ENCODE data around the gene POU2F1. TPM values are rescaled to one million over a fixed set of nuclear protein-coding genes. Genes with fewer than 3 reads are reported as not detected.

POU2F1 gene
- total RNA-seq, 1 donor from 2014 or later = 15.3 TPM

DNA sequence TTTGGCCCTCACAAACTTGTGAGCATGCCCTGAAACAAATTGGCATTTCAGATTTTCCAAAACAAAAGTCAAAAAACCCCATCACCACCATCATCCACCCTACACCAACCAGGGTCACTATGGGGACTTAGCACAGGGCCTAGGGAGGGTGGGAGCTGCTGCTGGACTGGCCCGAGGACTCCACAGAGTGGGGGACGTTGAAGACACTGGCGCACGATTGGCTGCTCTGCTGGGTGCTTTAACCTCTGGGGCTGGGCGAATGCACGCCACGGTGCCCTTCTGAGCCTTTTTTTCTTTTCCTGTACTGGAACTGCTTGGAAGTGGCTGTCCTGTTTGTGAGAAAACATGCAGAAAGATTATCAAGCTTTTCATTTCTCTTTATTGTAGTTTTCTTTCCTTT is 204.8 kb downstream of the POU2F1 start:
- no peaks in the 10 kb centered on the region for H3K9me3 Mint-ChIP-seq (ENCODE audit: unreplicated experiment)
- no peaks in the 10 kb centered on the region for H3K27me3 Mint-ChIP-seq (ENCODE audit: unreplicated experiment)
- H3K27ac Mint-ChIP-seq (ENCODE audit: unreplicated experiment) = no peak overlapping the region

DNA sequence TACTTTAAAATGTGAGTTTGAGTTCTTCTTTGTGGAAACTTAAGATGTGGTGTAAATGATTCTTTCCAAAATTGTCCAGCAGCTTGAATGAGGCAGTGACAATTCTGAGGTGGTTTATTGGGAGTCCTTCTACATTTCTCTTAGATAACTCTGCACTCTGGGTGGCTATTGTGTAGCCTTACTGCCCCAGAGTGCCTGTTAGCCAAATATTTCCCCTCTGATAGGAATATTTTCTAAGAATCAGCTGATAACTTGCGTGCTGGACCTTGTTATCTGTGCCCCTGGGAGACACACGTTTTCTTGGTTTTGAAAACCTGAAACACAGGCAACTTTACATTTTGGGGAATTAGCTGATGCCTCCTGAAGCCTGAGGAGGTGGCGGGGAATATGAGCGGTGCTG is 206.0 kb downstream of the POU2F1 start:
- H3K4me1 Mint-ChIP-seq (ENCODE audit: unreplicated experiment) = no peaks in the 10 kb centered on the region
- no peaks in the 10 kb centered on the region for H3K9me3 Mint-ChIP-seq (ENCODE audit: unreplicated experiment)
- no peak overlapping the region for H3K27ac Mint-ChIP-seq (ENCODE audit: unreplicated experiment)
- no peak overlapping the region for H3K4me3 Mint-ChIP-seq (ENCODE audit: unreplicated experiment)
- no peaks in the 10 kb centered on the region for H3K27me3 Mint-ChIP-seq (ENCODE audit: unreplicated experiment)
- no peak for DNase-seq (ENCODE audit: extremely low spot score, unreplicated experiment)
- TF ChIP-seq, protein P1, sequence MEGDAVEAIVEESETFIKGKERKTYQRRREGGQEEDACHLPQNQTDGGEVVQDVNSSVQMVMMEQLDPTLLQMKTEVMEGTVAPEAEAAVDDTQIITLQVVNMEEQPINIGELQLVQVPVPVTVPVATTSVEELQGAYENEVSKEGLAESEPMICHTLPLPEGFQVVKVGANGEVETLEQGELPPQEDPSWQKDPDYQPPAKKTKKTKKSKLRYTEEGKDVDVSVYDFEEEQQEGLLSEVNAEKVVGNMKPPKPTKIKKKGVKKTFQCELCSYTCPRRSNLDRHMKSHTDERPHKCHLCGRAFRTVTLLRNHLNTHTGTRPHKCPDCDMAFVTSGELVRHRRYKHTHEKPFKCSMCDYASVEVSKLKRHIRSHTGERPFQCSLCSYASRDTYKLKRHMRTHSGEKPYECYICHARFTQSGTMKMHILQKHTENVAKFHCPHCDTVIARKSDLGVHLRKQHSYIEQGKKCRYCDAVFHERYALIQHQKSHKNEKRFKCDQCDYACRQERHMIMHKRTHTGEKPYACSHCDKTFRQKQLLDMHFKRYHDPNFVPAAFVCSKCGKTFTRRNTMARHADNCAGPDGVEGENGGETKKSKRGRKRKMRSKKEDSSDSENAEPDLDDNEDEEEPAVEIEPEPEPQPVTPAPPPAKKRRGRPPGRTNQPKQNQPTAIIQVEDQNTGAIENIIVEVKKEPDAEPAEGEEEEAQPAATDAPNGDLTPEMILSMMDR (IDR thresholded peaks at IDR 0.05) = no peak
- H3K36me3 Mint-ChIP-seq (ENCODE audit: unreplicated experiment) = no peaks in the 10 kb centered on the region

More for the DNA sequence above, 204.8 kb downstream of the POU2F1 start:
- Mint-ChIP-seq H3K36me3 (ENCODE audit: unreplicated experiment) (no peaks in the 10 kb centered on the region), H3K4me3 (ENCODE audit: unreplicated experiment) (no peak overlapping the region), H3K4me1 (ENCODE audit: unreplicated experiment) (no peaks in the 10 kb centered on the region)
- TF ChIP-seq, protein P1 (IDR thresholded peaks at IDR 0.05) = no peak
- no peak for DNase-seq (ENCODE audit: extremely low spot score, unreplicated experiment)

DNA sequence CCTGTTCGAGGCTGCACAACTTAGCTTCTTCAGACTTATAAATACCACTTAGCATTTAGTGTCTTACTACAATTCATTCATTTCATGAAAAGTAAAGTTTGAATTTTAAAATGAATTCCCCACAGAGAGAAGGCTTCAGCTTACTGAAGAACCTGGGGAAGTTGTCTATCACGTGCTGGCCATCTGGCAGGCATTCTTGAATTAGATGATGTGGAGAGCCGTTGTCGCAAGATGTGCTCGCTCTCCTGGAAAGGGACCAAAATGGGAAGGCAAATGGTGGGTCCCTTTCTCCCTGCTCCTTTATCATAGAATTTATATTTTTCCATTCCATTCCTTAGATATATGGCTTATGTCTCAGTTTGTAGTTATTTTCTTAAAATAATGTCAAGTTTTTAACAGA is 207.2 kb downstream of the POU2F1 start:
- no peaks in the 10 kb centered on the region for H3K4me1 Mint-ChIP-seq (ENCODE audit: unreplicated experiment)
- H3K27me3 Mint-ChIP-seq (ENCODE audit: unreplicated experiment) = no peaks in the 10 kb centered on the region
- TF ChIP-seq, protein P1 (IDR thresholded peaks at IDR 0.05) = no peak
- no peaks in the 10 kb centered on the region for H3K9me3 Mint-ChIP-seq (ENCODE audit: unreplicated experiment)
- no peak for DNase-seq (ENCODE audit: extremely low spot score, unreplicated experiment)
- H3K27ac Mint-ChIP-seq (ENCODE audit: unreplicated experiment) = no peak overlapping the region
- H3K4me3 Mint-ChIP-seq (ENCODE audit: unreplicated experiment) = no peak overlapping the region
- H3K36me3 Mint-ChIP-seq (ENCODE audit: unreplicated experiment) = no peaks in the 10 kb centered on the region

DNA sequence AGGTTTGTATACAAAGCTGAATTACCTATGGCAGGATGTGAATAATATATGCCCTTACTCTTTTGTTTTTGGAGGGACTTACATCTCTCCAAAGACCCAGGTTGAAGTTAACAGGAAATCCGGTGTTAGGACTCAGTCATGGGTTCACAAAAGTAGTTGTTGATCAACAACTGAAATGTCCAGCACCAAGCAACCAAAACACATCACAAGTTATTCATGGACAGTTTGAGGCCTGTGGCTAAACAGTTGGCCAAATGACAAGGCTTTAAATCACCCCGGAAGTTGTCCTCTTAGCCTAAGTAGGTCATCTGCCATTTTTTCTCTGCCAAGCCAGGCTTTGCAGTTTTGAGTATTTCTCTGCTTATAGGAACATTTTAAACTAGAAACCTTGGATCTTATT is 207.7 kb downstream of the POU2F1 start:
- no peaks in the 10 kb centered on the region for H3K27me3 Mint-ChIP-seq (ENCODE audit: unreplicated experiment)
- H3K4me1 Mint-ChIP-seq (ENCODE audit: unreplicated experiment) = no peaks in the 10 kb centered on the region
- no peaks in the 10 kb centered on the region for H3K36me3 Mint-ChIP-seq (ENCODE audit: unreplicated experiment)
- H3K4me3 Mint-ChIP-seq (ENCODE audit: unreplicated experiment) = no peak overlapping the region
- DNase-seq (ENCODE audit: extremely low spot score, unreplicated experiment) = no peak
- no peaks in the 10 kb centered on the region for H3K9me3 Mint-ChIP-seq (ENCODE audit: unreplicated experiment)
- H3K27ac Mint-ChIP-seq (ENCODE audit: unreplicated experiment) = no peak overlapping the region
- TF ChIP-seq, protein P1 (IDR thresholded peaks at IDR 0.05) = no peak

DNA sequence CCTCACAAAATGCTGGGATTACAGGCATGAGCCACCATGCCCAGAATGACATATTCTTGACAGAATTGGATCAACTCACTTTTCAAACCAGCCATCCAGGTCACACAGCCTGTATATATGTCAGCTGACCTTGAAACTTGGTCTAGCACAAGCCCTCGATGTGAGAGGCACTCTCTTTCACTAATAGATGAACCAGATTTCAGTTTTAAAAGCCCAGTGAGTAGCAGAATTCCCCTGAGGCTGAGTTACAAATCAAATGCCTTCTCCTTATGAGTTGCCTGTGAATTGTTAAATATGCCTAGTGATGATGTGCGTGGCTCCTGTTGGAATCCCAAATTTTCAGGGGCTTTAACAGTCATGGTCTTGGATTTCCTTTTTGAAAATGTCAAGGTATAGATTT is 208.9 kb downstream of the POU2F1 start:
- no peak for DNase-seq (ENCODE audit: extremely low spot score, unreplicated experiment)
- TF ChIP-seq, protein P1 (IDR thresholded peaks at IDR 0.05) = no peak
- Mint-ChIP-seq H3K27ac (ENCODE audit: unreplicated experiment) (no peak overlapping the region), H3K4me1 (ENCODE audit: unreplicated experiment) (no peaks in the 10 kb centered on the region), H3K4me3 (ENCODE audit: unreplicated experiment) (no peak overlapping the region), H3K36me3 (ENCODE audit: unreplicated experiment) (no peaks in the 10 kb centered on the region), H3K27me3 (ENCODE audit: unreplicated experiment) (no peaks in the 10 kb centered on the region), H3K9me3 (ENCODE audit: unreplicated experiment) (no peaks in the 10 kb centered on the region)

Data from osteocyte (in vitro differentiated cells).